Measurements from ENCODE around the gene RARB.

Gene RARB

GRCh38 chr3:25578059-25578458, 150.0 kb downstream of the RARB start:
- DNase-seq (ENCODE audit: low read depth in 2 of 2): no peak

- DNase-seq (ENCODE audit: low read depth in 2 of 2): no peak
These were observed 152.5 kb downstream of the RARB start for GRCh38 chr3:25580534-25580933.

- no peak for DNase-seq (ENCODE audit: low read depth in 2 of 2)
These were observed 153.3 kb downstream of the RARB start for GRCh38 chr3:25581335-25581734.

- no peak for DNase-seq (ENCODE audit: low read depth in 2 of 2)
These were observed 153.8 kb downstream of the RARB start for GRCh38 chr3:25581823-25582222.

GRCh38 chr3:25582242-25582641, 154.2 kb downstream of the RARB start:
- DNase-seq (ENCODE audit: low read depth in 2 of 2): no peak

- no peak for DNase-seq (ENCODE audit: low read depth in 2 of 2)
These were observed 155.3 kb downstream of the RARB start for GRCh38 chr3:25583343-25583742.

GRCh38 chr3:25584011-25584789, 156.1 kb downstream of the RARB start:
- DNase-seq (ENCODE audit: low read depth in 2 of 2): no peak

- no peak for DNase-seq (ENCODE audit: low read depth in 2 of 2)
These were observed 157.5 kb downstream of the RARB start for GRCh38 chr3:25585361-25586166.

GRCh38 chr3:25586167-25586505, 158.1 kb downstream of the RARB start:
- no peak for DNase-seq (ENCODE audit: low read depth in 2 of 2)

GRCh38 chr3:25586553-25586952, 158.5 kb downstream of the RARB start:
- DNase-seq (ENCODE audit: low read depth in 2 of 2): no peak

GRCh38 chr3:25587094-25587493, 159.0 kb downstream of the RARB start:
- DNase-seq (ENCODE audit: low read depth in 2 of 2): no peak

GRCh38 chr3:25587526-25587925, 159.5 kb downstream of the RARB start:
- no peak for DNase-seq (ENCODE audit: low read depth in 2 of 2)

GRCh38 chr3:25587975-25588374, 159.9 kb downstream of the RARB start:
- DNase-seq (ENCODE audit: low read depth in 2 of 2): no peak

- no peak for DNase-seq (ENCODE audit: low read depth in 2 of 2)
These were observed 160.5 kb downstream of the RARB start for GRCh38 chr3:25588441-25589103.

GRCh38 chr3:25589104-25589782, 161.2 kb downstream of the RARB start:
- DNase-seq (ENCODE audit: low read depth in 2 of 2): no peak

GRCh38 chr3:25589783-25590258, 161.8 kb downstream of the RARB start:
- no peak for DNase-seq (ENCODE audit: low read depth in 2 of 2)

GRCh38 chr3:25592510-25592968, 164.5 kb downstream of the RARB start:
- DNase-seq (ENCODE audit: low read depth in 2 of 2): peak in 1 of 2 experiments; percentile 25

GRCh38 chr3:25593001-25593400, 164.9 kb downstream of the RARB start:
- DNase-seq (ENCODE audit: low read depth in 2 of 2): no peak

- peak; percentile 63 to 68 for DNase-seq (ENCODE audit: low read depth in 2 of 2)
These were observed 166.0 kb downstream of the RARB start for GRCh38 chr3:25594007-25594502.

- no peak for DNase-seq (ENCODE audit: low read depth in 2 of 2)
These were observed 169.6 kb downstream of the RARB start for GRCh38 chr3:25597535-25598101.

GRCh38 chr3:25603703-25604102, 175.6 kb downstream of the RARB start:
- no peak for DNase-seq (ENCODE audit: low read depth in 2 of 2)

All from fibroblast of skin of left biceps (primary cell).